NCI-H1105 (cell line): ENCODE results near the gene ECT2.
"Not testable (repeated sequence)": the region's sequence is repeated elsewhere in the genome, so short reads cannot be mapped to it uniquely, and the experiment has no call there.

ENCODE experiments used
- DNase-seq: peaks from one replicate; lab custom pipeline; 2025; lab: John Stamatoyannopoulos, UW

The ECT2 gene

GRCh38 chr3:172746475-172746874, 4.1 kb upstream of the ECT2 start:
- DNase-seq = no peak

- DNase-seq = no peak
Measured at GRCh38 chr3:172749230-172749965, 1.1 kb upstream of the ECT2 start.

- DNase-seq = no peak
Measured at GRCh38 chr3:172750069-172750367, 508 bp upstream of the ECT2 start.

GRCh38 chr3:172751175-172751704, 714 bp downstream of the ECT2 start:
- no peak for DNase-seq

DNA sequence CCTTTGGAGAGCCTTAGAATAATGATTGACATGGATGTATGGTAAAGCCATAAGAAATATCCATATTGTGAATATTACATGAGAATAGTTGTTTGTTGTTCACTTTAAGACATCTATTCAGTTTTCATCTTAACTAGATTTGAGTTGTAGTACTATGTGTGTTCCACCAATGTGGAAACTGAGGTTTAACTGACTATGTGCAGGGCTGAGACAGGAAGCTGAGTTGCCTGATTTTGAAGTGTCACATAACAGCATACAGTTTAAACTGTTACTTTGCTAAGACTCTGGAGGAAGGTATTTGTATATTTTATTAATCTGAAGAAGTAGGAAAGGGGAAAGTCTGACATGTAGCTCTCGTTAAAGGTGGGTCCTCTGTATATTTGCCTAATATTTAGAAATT, 2.1 kb downstream of the ECT2 start:
- DNase-seq = no peak

DNA sequence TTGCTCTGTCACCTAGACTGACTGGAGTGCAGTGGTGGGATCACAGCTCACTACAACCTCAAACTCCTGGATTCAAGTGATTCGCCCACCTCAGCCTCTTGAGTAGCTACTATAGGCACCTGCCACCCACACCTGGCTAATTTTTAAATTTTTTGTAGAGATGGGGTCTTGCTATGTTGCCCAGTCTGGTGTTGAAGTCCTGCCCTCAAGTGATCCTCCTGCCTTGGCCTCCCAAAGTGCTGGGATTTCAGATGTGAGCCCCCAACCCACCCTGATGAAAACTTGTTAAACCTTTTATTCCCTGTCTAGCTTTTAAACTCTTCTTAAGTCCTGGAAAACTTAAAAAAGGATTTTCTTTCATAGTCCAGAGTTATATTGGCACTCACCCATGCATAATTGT, 2.6 kb downstream of the ECT2 start:
- DNase-seq = no peak

GRCh38 chr3:172760416-172760815, 9.9 kb downstream of the ECT2 start:
- not testable (repeated sequence) for DNase-seq

GRCh38 chr3:172766241-172766640, 15.7 kb downstream of the ECT2 start:
- DNase-seq = no peak

DNA sequence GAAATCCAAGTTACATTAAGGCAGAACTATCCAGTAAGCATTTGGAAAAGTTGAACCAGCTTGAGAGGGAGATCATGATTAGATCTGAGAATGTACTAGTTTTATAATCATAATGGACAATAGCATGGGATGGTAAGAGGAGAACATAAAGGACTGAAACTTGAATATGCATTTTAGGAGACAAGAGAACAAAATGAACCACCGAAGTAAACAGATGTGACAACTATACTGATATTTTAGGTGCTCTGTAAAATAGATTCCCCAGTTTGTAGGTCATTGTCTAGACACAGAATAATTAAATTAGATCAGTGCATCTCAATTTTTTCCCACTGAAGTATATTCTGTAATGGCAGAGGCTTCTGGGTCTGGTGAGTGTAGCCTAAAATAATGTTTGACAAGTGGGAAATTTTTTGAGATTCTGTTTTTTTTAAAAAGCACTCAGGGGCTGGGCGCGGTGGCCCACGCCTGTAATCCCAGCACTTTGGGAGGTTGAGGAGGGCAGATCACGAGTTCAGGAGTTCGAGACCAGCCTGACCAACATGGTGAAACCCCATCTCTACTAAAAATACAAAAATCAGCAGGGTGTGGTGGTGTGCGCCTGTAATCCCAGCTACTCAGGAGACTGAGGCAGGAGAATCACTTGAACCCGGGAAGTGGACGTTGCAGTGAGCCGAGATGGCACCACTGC, 16.3 kb downstream of the ECT2 start:
- no peak for DNase-seq

GRCh38 chr3:172770382-172770781, 19.9 kb downstream of the ECT2 start:
- no peak for DNase-seq

- no peak for DNase-seq
Measured at GRCh38 chr3:172771672-172772071, 21.1 kb downstream of the ECT2 start.

DNA sequence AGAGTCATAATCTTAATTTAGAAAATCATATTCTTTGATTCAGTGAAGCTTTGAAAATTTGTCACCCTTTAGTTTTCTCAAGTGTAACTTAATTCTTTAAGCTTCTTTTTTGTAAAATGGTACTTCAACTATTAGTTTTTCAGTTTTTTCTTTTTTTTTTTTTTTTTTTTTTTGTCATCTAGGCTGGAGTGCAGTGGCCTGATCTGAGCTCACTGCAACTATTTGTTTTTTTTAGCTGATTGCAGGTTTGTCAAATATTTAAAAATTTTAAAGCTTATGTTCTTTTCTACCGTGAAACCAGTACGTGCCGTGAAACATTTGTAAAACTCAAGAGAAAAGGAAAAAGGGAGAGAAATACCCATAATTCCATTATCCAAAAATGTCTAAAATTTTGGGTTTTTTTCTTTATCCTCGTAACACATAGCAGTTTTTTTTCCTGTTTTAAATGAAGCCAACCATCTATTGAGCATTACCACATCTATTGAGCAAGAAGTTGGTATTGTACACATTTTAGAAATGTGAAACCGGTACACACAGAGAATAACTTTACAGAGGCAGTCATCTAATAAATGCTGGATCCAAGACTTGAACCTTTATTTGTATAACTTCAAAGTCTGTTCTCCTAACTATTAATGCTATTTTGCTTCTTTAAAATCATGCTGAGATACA, 25.7 kb downstream of the ECT2 start:
- DNase-seq = no peak

- DNase-seq = no peak
Measured at GRCh38 chr3:172777901-172778300, 27.4 kb downstream of the ECT2 start.

DNA sequence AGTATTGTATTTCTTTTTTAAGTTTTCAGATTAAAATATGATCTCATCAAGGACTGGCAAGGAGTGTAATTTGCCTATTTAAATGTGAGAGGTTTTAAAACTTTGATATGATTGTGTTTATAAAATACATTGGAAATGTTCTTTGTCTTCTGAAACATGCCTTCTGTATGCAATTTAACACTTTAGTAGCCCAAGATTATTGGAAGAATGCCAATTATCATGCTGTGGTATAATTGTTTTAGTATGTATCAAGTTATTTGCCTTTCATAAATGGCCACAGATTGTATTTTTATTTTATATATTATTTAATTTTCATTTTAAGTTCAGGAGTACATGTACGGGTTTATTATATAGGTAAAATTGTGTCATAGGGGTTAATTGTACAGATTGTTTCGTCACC, 31.7 kb downstream of the ECT2 start:
- DNase-seq = peak; percentile 7

- no peak for DNase-seq
Measured at GRCh38 chr3:172786036-172786435, 35.5 kb downstream of the ECT2 start.

DNA sequence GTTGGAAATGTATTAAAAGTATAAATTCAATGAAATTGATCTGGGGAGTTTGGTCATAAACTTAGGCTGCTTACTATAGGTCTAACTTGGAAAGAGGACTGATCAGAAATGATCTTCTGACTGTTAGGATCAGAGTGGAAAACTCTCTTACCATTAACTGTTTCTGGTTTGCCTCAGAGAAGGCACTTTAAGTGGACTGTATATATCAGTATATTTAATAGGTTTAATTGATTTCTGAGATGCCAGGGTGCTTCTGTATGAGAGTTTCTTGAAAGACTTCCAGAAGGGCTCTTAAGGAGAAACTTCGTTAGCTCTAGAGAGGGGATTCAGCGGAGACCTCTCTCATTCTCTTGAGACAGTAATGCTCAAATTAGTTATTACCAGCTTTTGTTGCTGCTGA, 36.5 kb downstream of the ECT2 start:
- DNase-seq = no peak

- DNase-seq = no peak
Measured at GRCh38 chr3:172787746-172788145, 37.2 kb downstream of the ECT2 start.

GRCh38 chr3:172799246-172799645, 48.7 kb downstream of the ECT2 start:
- no peak for DNase-seq

GRCh38 chr3:172800156-172800555, 49.6 kb downstream of the ECT2 start:
- DNase-seq = no peak

DNA sequence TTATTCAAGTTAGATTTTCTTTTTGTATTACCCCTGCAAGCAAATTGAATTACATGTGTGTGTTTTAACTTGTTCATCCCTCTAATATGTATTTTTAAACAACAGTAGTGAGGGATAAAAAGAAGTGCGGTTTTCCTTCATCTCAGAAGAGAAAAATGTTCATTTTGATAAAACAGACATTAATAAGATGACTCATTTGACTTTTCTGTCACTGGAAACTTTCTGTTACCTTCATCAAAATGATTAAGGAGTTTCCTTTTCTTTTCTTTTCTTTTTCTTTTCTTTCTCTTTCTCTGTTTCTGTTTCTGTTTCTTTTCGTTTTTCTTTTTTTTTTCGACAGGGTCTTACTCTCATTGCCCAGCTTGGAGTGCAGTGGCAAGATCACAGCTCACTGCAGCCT, 53.0 kb downstream of the ECT2 start:
- no peak for DNase-seq

DNA sequence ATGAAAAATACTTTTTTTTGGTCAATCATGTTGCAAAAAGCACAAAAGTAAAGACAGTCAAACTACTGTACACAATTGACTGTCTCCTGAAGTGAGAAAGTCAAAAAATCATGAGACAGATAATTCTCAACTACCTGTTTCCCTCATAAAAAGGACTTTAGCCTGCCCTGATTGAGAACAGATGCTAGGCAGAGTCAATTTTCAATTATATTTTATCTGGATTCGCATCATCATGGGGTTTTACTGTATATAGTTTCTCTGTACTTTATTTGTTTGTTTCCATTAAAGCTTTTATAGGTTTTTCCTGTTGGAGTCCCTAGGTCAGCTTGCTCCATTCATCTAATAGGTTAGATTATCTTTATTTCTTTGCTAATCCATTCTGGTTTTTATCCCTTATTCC, 53.8 kb downstream of the ECT2 start:
- no peak for DNase-seq

DNA sequence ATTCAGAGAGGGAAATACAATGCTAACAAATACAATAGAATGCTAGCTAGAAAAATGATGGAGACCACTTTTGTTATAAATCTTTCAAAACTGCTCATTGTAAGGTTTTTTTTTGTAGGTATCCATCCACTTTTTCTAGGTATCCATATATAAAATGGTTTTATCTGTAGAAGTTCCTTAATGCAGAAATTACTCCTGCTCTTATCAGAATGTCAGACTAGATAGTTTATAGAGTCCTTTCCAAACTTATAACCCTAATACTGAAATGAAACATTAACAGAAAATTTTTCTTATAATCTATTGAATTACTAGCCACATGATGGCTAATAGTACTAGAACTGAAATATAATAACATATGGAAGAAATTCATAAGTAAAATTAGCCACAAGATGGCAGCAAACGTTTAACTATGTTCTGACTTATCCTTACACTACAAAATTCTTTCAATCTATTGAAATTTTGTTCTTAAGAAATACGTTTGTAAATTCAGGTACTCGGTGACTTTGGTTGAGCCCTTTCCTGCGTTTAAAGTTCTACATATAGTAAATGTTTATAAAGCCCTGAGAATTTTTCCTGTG, 58.5 kb downstream of the ECT2 start:
- DNase-seq = peak; percentile 28

DNA sequence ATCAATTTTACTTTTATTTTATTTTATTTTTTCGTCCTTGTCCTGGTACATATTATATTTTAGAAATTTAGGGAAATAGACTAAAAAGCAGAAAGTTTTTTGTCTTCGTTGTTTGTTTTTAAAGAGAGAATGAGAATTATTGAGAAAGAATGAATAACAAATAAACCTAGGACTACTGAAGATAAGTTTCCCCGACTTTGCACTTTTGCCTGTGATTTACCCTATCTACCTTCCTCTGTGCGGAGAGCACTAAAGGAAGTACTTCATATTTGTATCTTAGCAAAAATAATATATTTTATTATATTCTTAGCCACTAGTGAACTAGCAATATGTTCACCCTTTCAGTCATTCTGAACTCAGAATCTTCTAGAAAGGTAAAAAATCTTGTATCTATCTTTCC, 60.6 kb downstream of the ECT2 start:
- DNase-seq = no peak
